ENCODE results near the gene PPDPF. TPM values are rescaled to one million over a fixed set of nuclear protein-coding genes. Genes with fewer than 3 reads are reported as not detected.

The PPDPF gene
- total and polyA plus RNA-seq, 9 donors = 47.3 to 370 (median 186) TPM

DNA sequence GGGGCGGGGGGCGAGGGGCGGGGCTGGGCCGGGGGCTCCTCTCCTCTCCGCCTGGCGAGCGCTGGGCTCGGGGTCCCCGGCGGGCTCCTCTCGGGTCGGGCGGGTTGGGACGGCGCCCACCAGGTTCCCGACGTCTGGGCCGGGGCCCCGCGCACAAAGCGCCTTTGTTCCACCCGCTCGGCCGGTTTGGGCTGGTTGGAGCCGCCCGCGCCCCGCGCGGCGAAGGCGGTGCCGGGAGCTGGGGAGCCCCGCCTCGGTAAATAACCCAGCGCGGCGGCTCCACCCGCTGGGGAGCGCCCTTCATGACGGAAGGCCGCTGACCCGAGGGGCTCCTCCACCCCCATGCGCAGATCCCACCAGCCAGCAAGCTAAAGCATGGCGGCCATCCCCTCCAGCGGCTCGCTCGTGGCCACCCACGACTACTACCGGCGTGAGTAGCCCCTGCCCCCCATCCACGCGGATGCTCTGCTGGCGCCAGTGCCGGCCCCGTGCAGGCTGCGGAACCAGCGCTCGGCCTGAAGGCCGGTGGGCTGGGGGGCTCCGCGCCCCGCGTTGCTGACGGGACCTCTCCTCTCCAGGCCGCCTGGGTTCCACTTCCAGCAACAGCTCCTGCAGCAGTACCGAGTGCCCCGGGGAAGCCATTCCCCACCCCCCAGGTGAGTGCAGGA lies 503 bp downstream of the PPDPF start:
- H3K27me3 ChIP-seq (ENCODE audit: control insufficient read depth, insufficient read depth, low read length) = no peaks in the 10 kb centered on the region
- peak; percentile 87 for DNase-seq
- peaks cover 31% of the 10 kb centered on the region for H3K36me3 ChIP-seq (ENCODE audit: control insufficient read depth, insufficient read depth, low read length)
- H3K9me3 ChIP-seq (replicated peaks; ENCODE audit: control insufficient read depth, low read depth, low read length) = no peaks in the 10 kb centered on the region
- H3K4me1 ChIP-seq (ENCODE audit: control insufficient read depth, insufficient read depth, low read length) = peaks cover 38% of the 10 kb centered on the region
- peak overlapping the region; percentile 65 for H3K4me3 ChIP-seq (ENCODE audit: low read length)
- under 1% methylated on average over 66 of the region's 68 CpGs for WGBS (ENCODE audit: insufficient coverage)
- H3K27ac ChIP-seq (ENCODE audit: low read length) = peak overlapping the region; percentile 57

DNA sequence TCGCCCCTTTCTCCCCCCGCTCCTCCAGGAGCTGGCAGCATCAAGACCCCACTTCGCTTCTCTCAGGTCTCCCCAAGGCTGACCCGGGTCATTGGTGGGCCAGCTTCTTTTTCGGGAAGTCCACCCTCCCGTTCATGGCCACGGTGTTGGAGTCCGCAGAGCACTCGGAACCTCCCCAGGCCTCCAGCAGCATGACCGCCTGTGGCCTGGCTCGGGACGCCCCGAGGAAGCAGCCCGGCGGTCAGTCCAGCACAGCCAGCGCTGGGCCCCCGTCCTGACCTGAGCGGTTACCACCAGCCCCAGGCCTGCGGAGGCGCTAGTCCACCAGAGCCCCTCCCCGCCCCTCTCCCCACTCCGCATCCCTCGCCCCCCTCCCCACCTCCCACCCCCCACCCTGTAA lies 1.0 kb downstream of the PPDPF start:
- DNase-seq = no peak
- Histone ChIP-seq H3K9me3 (replicated peaks; ENCODE audit: control insufficient read depth, low read depth, low read length) (no peaks in the 10 kb centered on the region), H3K27me3 (ENCODE audit: control insufficient read depth, insufficient read depth, low read length) (no peaks in the 10 kb centered on the region), H3K27ac (ENCODE audit: low read length) (peak overlapping the region; percentile 57), H3K4me3 (ENCODE audit: low read length) (peak overlapping the region; percentile 65), H3K4me1 (ENCODE audit: control insufficient read depth, insufficient read depth, low read length) (peaks cover 38% of the 10 kb centered on the region), H3K36me3 (ENCODE audit: control insufficient read depth, insufficient read depth, low read length) (peaks cover 31% of the 10 kb centered on the region)
- WGBS (ENCODE audit: insufficient coverage) = 12% methylated on average over 16 of the region's 23 CpGs

DNA sequence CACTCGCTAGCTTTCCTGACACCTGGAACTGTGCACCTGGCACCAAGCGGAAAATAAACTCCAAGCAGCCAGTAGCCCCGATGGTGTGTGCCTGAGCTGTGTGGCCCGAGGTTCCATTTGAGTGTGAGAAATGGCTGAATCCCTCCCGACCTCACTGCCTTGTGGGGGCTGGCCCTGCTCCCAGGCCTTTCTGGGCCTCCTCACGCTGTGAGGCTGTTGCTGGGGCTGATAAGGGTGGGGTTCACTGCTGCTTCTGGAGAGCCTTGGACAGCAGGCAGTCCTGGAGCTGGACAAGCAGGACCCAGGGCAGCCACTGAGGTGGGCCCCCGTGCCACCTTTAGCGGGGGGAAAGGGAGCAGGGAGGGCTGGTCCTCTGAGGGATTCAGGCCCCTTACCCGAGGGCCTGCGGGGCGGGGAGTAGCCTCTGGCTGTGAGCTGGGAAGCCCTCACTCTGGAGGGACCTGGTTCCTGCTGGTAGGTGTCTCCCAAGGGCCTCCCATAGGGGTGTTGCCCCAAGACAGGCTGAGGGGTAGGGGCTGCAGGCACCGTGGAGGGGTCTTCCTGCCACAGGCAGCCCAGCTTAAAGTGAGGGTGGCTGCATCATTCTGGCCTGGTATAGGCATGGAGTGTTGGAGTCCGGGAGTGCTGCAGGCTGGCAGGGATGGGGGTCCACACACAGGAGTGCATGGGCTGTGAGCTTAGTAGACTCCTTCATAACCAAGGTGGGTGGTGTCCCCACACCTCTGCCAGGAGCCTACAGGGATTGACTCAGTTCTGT lies 1.7 kb downstream of the PPDPF start:
- Histone ChIP-seq H3K9me3 (replicated peaks; ENCODE audit: control insufficient read depth, low read depth, low read length) (no peaks in the 10 kb centered on the region), H3K4me3 (ENCODE audit: low read length) (peak overlapping the region; percentile 65), H3K36me3 (ENCODE audit: control insufficient read depth, insufficient read depth, low read length) (peaks cover 26% of the 10 kb centered on the region), H3K4me1 (ENCODE audit: control insufficient read depth, insufficient read depth, low read length) (peaks cover 38% of the 10 kb centered on the region), H3K27ac (ENCODE audit: low read length) (no peak overlapping the region), H3K27me3 (ENCODE audit: control insufficient read depth, insufficient read depth, low read length) (no peaks in the 10 kb centered on the region)
- 55% methylated on average over 9 of the region's 13 CpGs for WGBS (ENCODE audit: insufficient coverage)
- DNase-seq = no peak

DNA sequence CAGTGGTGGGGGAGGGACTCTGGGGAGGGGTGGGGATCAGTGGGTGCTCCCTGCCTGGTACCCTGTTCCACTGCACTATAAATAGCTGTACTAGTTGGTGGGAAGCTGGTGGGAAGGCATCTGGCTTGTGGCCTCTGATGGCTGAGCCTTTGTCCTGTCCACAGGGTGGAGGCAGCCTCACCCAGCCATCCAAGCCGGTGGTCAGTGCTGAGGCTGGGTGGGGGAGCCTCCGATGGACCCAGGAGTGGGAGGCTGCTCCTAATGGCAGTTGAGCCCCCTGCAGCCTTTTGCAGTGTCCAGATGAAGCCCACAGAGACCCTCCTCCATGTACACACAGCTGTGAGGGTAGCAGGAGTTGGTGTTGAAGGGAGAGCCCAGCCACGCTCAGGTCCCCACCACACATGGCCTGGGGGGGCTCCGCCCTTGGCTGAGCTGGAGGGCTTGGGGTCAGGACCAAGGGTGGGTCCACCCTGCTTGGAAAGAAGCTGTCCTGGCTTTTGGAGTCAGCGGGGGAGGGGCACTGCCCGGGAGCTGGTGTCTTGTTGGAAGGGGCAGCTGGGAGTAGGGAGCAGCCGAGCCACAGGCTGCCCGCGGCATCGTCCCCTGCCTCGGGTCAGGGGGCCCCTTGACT lies 2.5 kb downstream of the PPDPF start:
- H3K27ac ChIP-seq (ENCODE audit: low read length) = no peak overlapping the region
- peaks cover 33% of the 10 kb centered on the region for H3K4me1 ChIP-seq (ENCODE audit: control insufficient read depth, insufficient read depth, low read length)
- DNase-seq = no peak
- H3K36me3 ChIP-seq (ENCODE audit: control insufficient read depth, insufficient read depth, low read length) = peaks cover 24% of the 10 kb centered on the region
- WGBS (ENCODE audit: insufficient coverage) = 100% methylated on average over 6 of the region's 11 CpGs
- H3K27me3 ChIP-seq (ENCODE audit: control insufficient read depth, insufficient read depth, low read length) = no peaks in the 10 kb centered on the region
- H3K4me3 ChIP-seq (ENCODE audit: low read length) = no peak overlapping the region
- no peaks in the 10 kb centered on the region for H3K9me3 ChIP-seq (replicated peaks; ENCODE audit: control insufficient read depth, low read depth, low read length)

DNA sequence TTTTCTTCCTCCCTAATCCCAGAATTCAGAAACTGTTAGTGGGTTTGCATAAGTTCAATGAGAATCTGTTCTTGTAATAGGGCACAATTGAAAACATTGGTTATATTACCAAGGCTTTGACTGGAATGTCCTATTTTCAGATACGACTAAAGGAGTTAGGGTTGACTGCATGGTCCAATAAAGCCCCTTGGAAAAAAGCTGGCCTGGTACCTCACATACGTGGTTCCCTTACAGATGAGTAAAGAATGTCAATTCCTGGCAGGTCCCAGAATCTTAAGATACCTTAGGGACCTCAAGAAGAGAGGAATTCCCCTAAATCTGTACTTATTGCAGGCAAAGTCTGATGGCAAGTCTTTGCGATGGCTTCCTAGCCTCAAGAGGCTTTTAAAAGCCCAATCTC lies 4.6 kb downstream of the PPDPF start:
- H3K4me3 ChIP-seq (ENCODE audit: low read length) = no peak overlapping the region
- peaks cover 18% of the 10 kb centered on the region for H3K4me1 ChIP-seq (ENCODE audit: control insufficient read depth, insufficient read depth, low read length)
- no peaks in the 10 kb centered on the region for H3K9me3 ChIP-seq (replicated peaks; ENCODE audit: control insufficient read depth, low read depth, low read length)
- no peaks in the 10 kb centered on the region for H3K27me3 ChIP-seq (ENCODE audit: control insufficient read depth, insufficient read depth, low read length)
- DNase-seq = no peak
- no peak overlapping the region for H3K27ac ChIP-seq (ENCODE audit: low read length)
- peaks cover 20% of the 10 kb centered on the region for H3K36me3 ChIP-seq (ENCODE audit: control insufficient read depth, insufficient read depth, low read length)
- 0% methylated on average over 1 of the region's 3 CpGs for WGBS (ENCODE audit: insufficient coverage)

DNA sequence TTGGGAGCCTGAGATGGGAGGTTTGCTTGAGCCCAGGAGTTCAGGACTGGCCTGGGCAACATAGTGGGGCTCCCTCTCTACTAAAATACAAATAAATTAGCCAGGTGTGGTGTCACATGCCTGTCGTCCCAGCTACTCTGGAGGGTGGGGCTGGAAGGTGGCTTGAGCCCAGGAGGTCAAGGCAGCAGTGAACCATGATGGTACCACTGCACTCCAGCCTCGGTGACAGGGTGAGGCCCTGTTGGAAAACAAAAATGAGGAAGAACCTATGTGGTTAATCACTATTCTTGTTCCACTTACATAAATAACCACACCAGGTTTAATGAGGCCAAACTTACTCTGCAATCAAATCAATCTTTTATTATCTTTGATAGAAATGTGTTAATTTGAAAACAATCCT lies 5.4 kb downstream of the PPDPF start:
- H3K27ac ChIP-seq (ENCODE audit: low read length) = no peak overlapping the region
- H3K27me3 ChIP-seq (ENCODE audit: control insufficient read depth, insufficient read depth, low read length) = no peaks in the 10 kb centered on the region
- H3K4me1 ChIP-seq (ENCODE audit: control insufficient read depth, insufficient read depth, low read length) = peaks cover 18% of the 10 kb centered on the region
- H3K4me3 ChIP-seq (ENCODE audit: low read length) = no peak overlapping the region
- no CpG with 5 or more reads among the region's 2 CpGs for WGBS (ENCODE audit: insufficient coverage)
- H3K9me3 ChIP-seq (replicated peaks; ENCODE audit: control insufficient read depth, low read depth, low read length) = no peaks in the 10 kb centered on the region
- H3K36me3 ChIP-seq (ENCODE audit: control insufficient read depth, insufficient read depth, low read length) = peaks cover 20% of the 10 kb centered on the region
- DNase-seq = no peak

DNA sequence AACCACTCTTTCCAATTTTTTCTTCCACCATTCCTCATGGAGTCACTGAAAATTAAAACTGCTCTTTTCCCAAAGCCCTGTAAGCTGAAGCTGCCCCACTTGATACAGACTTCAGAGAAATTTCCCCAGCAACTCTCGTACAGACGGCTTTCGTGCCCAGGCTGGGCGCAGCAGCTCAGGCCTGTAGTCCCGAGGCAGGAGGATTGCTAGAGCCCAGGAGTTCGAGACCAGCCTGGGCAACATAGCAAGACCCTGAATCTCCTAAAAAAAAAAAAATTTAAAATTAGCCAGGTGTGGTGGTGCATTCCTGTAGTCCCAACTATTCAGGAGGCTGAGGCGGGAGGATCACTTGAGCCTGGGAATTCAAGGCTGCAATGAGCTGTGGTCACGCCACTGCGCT lies 6.6 kb downstream of the PPDPF start:
- Histone ChIP-seq H3K27me3 (ENCODE audit: control insufficient read depth, insufficient read depth, low read length) (peaks cover 3% of the 10 kb centered on the region), H3K27ac (ENCODE audit: low read length) (no peak overlapping the region), H3K9me3 (replicated peaks; ENCODE audit: control insufficient read depth, low read depth, low read length) (no peaks in the 10 kb centered on the region), H3K4me1 (ENCODE audit: control insufficient read depth, insufficient read depth, low read length) (peaks cover 8% of the 10 kb centered on the region), H3K4me3 (ENCODE audit: low read length) (no peak overlapping the region), H3K36me3 (ENCODE audit: control insufficient read depth, insufficient read depth, low read length) (peaks cover 15% of the 10 kb centered on the region)
- no peak for DNase-seq
- 87% methylated on average over 7 of the region's 9 CpGs for WGBS (ENCODE audit: insufficient coverage)

DNA sequence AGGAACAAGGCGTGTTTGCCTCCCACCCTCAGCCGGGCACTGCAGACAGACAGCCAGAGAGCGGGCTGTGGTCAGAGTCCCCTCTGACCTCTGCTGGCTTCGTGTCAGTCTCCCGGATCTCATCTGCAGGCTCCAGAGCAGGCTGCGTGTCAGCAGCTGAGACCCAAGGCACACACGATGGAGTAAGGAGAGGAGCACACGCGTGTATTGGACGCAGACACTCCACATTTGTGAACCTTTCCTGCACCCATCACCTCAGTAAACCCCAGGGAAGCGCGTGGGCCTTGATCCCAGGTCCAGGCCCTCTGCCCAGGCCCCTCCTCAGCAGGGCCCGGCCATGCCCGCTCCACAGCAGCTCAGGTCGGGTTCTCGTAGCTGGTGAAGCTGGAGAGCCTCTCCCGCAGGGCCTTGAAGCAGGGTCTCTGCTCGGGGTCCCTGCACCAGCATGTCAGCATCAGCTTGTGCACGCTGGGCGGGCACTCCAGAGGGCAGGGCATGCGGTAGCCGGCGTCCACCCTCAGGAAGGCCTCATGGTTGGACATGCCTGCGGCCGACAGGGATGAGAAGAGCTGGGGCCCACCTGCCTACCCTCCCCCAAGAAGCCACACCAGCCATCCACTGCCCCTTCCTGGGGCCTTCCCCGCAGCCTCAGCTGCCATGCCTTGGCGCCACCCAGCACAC lies 8.8 kb downstream of the PPDPF start:
- Histone ChIP-seq H3K36me3 (ENCODE audit: control insufficient read depth, insufficient read depth, low read length) (no peaks in the 10 kb centered on the region), H3K27ac (ENCODE audit: low read length) (no peak overlapping the region)
- WGBS (ENCODE audit: insufficient coverage) = 64% methylated on average over 15 of the region's 27 CpGs

DNA sequence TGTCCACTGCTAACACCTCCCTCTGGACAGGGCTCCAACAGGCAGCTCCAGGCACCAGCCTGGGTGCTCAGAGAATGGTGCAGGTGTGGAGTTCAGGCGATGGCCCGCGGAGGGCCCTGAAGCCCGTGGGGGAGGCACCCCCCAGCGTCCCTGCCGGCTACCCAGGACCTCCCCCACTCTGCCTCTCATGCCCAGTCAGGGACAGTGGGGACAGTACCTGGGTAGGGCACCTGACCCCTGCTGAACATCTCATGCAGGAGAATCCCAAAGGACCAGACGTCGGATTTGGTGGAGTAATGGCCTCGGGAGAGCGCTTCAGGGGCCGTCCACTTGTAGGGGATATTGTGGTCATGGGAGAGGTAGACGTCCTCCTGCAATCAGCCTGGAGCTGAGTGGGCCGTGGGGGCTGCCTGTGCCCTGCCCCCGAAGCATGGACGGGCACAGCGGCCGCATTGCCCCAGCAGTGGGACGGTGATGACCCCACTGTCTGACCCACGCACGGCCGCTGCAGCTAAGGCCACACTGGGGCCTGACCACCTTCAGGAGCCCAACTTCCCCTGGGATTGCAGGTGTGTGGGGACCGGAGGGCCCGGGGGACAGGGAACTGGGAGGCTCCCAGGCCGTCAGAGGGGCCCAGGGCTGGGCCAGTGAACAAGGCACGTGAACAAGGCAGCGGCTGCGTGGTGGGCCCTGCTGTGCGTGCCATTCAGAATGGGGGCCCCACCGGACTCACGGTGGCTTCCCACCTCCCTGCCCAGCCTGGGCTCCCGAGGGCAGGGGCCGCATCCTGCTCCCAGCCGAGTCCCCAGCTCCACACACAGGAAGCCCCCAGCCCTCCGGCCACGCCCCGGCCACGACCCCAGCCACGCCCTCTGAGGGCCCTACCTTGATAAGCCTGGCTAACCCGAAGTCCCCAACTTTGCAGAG lies 9.6 kb downstream of the PPDPF start:
- Histone ChIP-seq H3K4me3 (ENCODE audit: low read length) (no peak overlapping the region), H3K27me3 (ENCODE audit: control insufficient read depth, insufficient read depth, low read length) (peaks cover 25% of the 10 kb centered on the region), H3K4me1 (ENCODE audit: control insufficient read depth, insufficient read depth, low read length) (peaks cover 13% of the 10 kb centered on the region), H3K27ac (ENCODE audit: low read length) (no peak overlapping the region), H3K9me3 (replicated peaks; ENCODE audit: control insufficient read depth, low read depth, low read length) (no peaks in the 10 kb centered on the region), H3K36me3 (ENCODE audit: control insufficient read depth, insufficient read depth, low read length) (no peaks in the 10 kb centered on the region)
- WGBS (ENCODE audit: insufficient coverage) = 77% methylated on average over 33 of the region's 39 CpGs
- no peak for DNase-seq

More for the DNA sequence above, 8.8 kb downstream of the PPDPF start:
- H3K4me3 ChIP-seq (ENCODE audit: low read length) = no peak overlapping the region
- H3K27me3 ChIP-seq (ENCODE audit: control insufficient read depth, insufficient read depth, low read length) = peaks cover 17% of the 10 kb centered on the region
- no peaks in the 10 kb centered on the region for H3K9me3 ChIP-seq (replicated peaks; ENCODE audit: control insufficient read depth, low read depth, low read length)
- H3K4me1 ChIP-seq (ENCODE audit: control insufficient read depth, insufficient read depth, low read length) = peaks cover 5% of the 10 kb centered on the region
- DNase-seq = no peak

All from muscle of leg (tissue), 11 donors.